ENCODE results near the gene OSBP2. TPM values are rescaled to one million over a fixed set of nuclear protein-coding genes. Genes with fewer than 3 reads are reported as not detected.
"Not testable (repeated sequence)": the region's sequence is repeated elsewhere in the genome, so short reads cannot be mapped to it uniquely, and the experiment has no call there.

The OSBP2 gene
- total and polyA plus RNA-seq, 2 donors: 1.5 to 5.2 TPM

GRCh38 chr22:30717952-30718351 lies 23.3 kb downstream of the OSBP2 start:
- Histone ChIP-seq H3K4me1 (ENCODE audit: insufficient read depth) (no peaks in the 10 kb centered on the region), H3K36me3 (ENCODE audit: insufficient read depth) (no peaks in the 10 kb centered on the region), H3K4me3 (ENCODE audit: low read depth, low read length) (no peak overlapping the region), H3K27ac (ENCODE audit: low read depth) (no peak overlapping the region)
- 79% methylated on average over 3 of the region's 3 CpGs for WGBS
- no peak for DNase-seq (ENCODE audit: extremely low spot score)

GRCh38 chr22:30718491-30718890 lies 23.8 kb downstream of the OSBP2 start:
- WGBS: 80% methylated on average over 4 of the region's 4 CpGs

GRCh38 chr22:30718938-30719337 lies 24.3 kb downstream of the OSBP2 start:
- no peaks in the 10 kb centered on the region for H3K4me1 ChIP-seq (ENCODE audit: insufficient read depth)
- H3K4me3 ChIP-seq (ENCODE audit: low read depth, low read length): no peak overlapping the region
- no peak overlapping the region for H3K27ac ChIP-seq (ENCODE audit: low read depth)
- DNase-seq (ENCODE audit: extremely low spot score): no peak
- WGBS: 79% methylated on average over 4 of the region's 4 CpGs
- no peaks in the 10 kb centered on the region for H3K36me3 ChIP-seq (ENCODE audit: insufficient read depth)

More at GRCh38 chr22:30718491-30718890, 23.8 kb downstream of the OSBP2 start:
- no peak for DNase-seq (ENCODE audit: extremely low spot score)
- no peak overlapping the region for H3K4me3 ChIP-seq (ENCODE audit: low read depth, low read length)
- H3K36me3 ChIP-seq (ENCODE audit: insufficient read depth): no peaks in the 10 kb centered on the region
- no peaks in the 10 kb centered on the region for H3K4me1 ChIP-seq (ENCODE audit: insufficient read depth)
- H3K27ac ChIP-seq (ENCODE audit: low read depth): no peak overlapping the region

DNA sequence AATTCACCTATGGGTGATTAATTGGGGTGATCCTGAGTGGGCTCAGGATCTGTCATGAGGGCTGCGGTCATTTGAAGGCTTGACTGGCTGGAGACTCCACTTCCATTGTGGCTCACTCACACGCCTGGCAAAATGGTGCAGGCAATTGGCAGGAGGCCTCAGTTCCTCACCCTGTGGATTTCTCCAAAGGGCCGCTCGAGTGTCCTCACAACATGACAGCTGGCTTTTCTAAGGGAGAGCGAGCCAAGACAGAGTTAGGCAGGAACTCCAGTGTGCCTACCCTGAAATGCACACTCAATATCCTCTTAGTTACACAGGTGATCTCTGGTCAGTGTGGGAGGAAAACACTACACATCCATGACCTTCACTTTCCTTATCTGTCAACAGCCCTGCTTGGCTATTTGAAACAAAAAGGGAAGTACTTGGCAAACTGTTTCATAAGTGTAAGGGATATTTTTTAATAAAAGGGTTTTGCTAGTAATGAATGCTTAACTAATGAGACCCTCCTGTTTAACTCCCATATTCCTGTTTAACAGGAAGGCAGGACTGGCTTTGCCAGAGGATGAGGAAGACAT lies 25.7 kb downstream of the OSBP2 start:
- no peaks in the 10 kb centered on the region for H3K36me3 ChIP-seq (ENCODE audit: insufficient read depth)
- DNase-seq (ENCODE audit: extremely low spot score): no peak
- H3K4me3 ChIP-seq (ENCODE audit: low read depth, low read length): no peak overlapping the region
- no peak overlapping the region for H3K27ac ChIP-seq (ENCODE audit: low read depth)
- WGBS: 67% methylated on average over 5 of the region's 5 CpGs
- H3K4me1 ChIP-seq (ENCODE audit: insufficient read depth): no peaks in the 10 kb centered on the region

DNA sequence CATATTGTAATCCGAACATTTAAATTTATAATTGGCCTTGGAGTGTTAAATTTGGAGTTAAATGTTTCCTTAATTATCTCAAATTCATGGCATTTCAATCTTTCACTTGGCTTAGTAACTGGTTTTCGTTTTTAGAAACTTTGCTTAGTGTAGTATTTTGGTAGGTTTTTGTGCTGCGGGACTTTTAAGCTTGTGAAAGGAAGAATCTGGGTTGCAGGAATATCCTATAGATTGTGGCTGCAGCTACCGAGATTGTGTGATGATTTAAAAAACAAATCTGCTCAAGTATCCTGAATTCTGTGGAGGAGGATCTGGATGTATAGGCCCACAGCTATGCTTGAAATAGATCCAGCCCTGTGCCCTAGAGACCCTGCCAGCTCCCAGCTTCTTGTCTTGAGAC lies 27.1 kb downstream of the OSBP2 start:
- 81% methylated on average over 4 of the region's 4 CpGs for WGBS
- H3K4me1 ChIP-seq (ENCODE audit: insufficient read depth): no peaks in the 10 kb centered on the region
- no peaks in the 10 kb centered on the region for H3K36me3 ChIP-seq (ENCODE audit: insufficient read depth)
- H3K27ac ChIP-seq (ENCODE audit: low read depth): no peak overlapping the region
- no peak for DNase-seq (ENCODE audit: extremely low spot score)
- H3K4me3 ChIP-seq (ENCODE audit: low read depth, low read length): no peak overlapping the region

DNA sequence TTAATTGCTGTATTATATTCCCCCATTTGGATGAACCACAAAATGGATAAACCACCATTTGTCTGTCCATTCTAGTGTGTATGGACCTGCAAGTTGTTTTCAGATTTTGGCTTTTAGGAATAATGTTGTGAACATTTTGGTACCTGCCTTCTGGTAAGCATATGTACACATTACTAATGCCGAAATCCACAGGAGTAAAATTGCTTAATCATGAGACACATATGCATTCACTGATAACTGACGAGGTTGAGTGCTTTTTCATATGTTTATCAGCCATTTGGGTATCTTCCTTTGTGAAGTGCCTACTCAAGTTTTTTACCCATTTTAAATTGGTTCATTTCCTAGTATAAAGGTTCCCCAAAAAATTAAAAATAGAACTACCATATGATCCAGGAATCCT lies 34.2 kb downstream of the OSBP2 start:
- Histone ChIP-seq H3K4me3 (ENCODE audit: low read depth, low read length) (no peak overlapping the region), H3K27ac (ENCODE audit: low read depth) (no peak overlapping the region), H3K4me1 (ENCODE audit: insufficient read depth) (no peaks in the 10 kb centered on the region), H3K36me3 (ENCODE audit: insufficient read depth) (no peaks in the 10 kb centered on the region)
- no peak for DNase-seq (ENCODE audit: extremely low spot score)
- WGBS: 80% methylated on average over 2 of the region's 2 CpGs

DNA sequence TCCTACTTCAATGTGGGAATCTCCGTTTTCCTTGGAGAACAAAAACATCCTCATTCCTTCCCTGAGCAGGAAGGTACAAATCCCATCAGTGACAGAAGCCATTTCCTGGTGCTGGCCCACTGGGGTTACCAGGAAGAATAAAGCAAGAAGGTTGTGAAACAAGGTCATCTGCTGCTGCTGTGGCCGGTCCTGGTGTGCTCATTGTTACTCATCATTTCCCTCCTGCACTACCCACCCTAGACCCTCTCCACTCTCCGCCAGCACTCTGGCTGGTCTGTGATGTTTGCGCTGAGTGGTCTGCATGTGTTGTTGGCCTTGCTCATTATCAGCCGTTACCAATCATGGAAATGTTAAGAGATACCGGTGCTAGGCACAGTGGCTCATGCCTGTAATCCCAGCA lies 37.0 kb downstream of the OSBP2 start:
- Histone ChIP-seq H3K4me3 (ENCODE audit: low read depth, low read length) (no peak overlapping the region), H3K4me1 (ENCODE audit: insufficient read depth) (no peaks in the 10 kb centered on the region), H3K36me3 (ENCODE audit: insufficient read depth) (no peaks in the 10 kb centered on the region), H3K27ac (ENCODE audit: low read depth) (no peak overlapping the region)
- WGBS: 87% methylated on average over 6 of the region's 6 CpGs
- no peak for DNase-seq (ENCODE audit: extremely low spot score)

- Histone ChIP-seq H3K36me3 (ENCODE audit: insufficient read depth) (no peaks in the 10 kb centered on the region), H3K4me1 (ENCODE audit: insufficient read depth) (no peaks in the 10 kb centered on the region), H3K4me3 (ENCODE audit: low read depth, low read length) (no peak overlapping the region), H3K27ac (ENCODE audit: low read depth) (no peak overlapping the region)
- 91% methylated on average over 5 of the region's 5 CpGs for WGBS
- no peak for DNase-seq (ENCODE audit: extremely low spot score)
Measured at GRCh38 chr22:30732426-30732825, 37.8 kb downstream of the OSBP2 start.

DNA sequence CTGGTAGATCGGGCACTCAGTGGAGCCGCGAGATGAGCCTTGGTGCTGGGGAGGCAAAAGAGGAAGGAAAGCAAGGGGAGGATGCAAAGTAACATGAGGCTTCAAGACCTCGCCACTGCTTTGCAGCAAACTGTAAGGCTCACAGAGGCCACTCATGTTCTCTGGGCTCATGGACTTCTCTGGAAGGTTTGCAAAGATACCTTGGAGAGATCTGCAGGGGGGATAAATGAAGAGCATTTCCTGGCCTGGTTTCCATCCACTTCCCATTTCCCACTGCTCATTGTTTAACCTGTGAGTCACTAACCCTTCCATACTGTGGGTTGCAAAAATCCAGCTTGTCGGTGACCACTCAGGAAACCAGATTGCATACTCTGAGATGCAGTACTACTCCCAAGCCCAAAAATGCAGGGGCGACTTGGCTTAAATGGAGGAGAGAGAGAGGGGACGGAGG lies 38.5 kb downstream of the OSBP2 start:
- DNase-seq (ENCODE audit: extremely low spot score): no peak
- WGBS: 79% methylated on average over 7 of the region's 7 CpGs

GRCh38 chr22:30740007-30740406 lies 45.3 kb downstream of the OSBP2 start:
- H3K4me1 ChIP-seq (ENCODE audit: insufficient read depth): not testable (repeated sequence)

More for the DNA sequence above, 38.5 kb downstream of the OSBP2 start:
- Histone ChIP-seq H3K4me3 (ENCODE audit: low read depth, low read length) (no peak overlapping the region), H3K36me3 (ENCODE audit: insufficient read depth) (no peaks in the 10 kb centered on the region), H3K4me1 (ENCODE audit: insufficient read depth) (no peaks in the 10 kb centered on the region), H3K27ac (ENCODE audit: low read depth) (no peak overlapping the region)

DNA sequence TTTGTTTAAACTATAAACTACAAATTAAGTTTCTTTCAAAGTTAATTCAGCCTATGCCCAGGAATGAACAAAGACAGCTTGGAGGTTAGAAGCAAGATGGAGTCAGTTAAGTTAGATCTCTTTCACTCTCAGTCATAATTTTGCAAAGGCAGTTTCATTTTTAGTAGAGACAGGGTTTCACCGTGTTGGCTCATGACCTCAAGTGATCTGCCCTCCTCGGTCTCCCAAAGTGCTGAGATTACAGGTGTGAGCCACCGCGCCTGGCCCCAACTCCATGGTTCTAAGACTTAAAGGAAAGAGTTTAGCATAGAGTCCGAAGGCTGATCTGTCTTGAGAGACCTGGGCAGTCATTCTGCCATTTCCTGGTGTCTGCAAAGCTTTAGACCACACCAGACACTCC lies 45.8 kb downstream of the OSBP2 start:
- H3K27ac ChIP-seq (ENCODE audit: low read depth); H3K4me3 ChIP-seq (ENCODE audit: low read depth, low read length); H3K4me1 ChIP-seq (ENCODE audit: insufficient read depth); H3K36me3 ChIP-seq (ENCODE audit: insufficient read depth); DNase-seq (ENCODE audit: extremely low spot score): not testable (repeated sequence)
- WGBS: 89% methylated on average over 5 of the region's 5 CpGs

More at GRCh38 chr22:30740007-30740406, 45.3 kb downstream of the OSBP2 start:
- not testable (repeated sequence) for DNase-seq (ENCODE audit: extremely low spot score); H3K4me3 ChIP-seq (ENCODE audit: low read depth, low read length); H3K27ac ChIP-seq (ENCODE audit: low read depth); H3K36me3 ChIP-seq (ENCODE audit: insufficient read depth)
- 67% methylated on average over 7 of the region's 7 CpGs for WGBS

DNA sequence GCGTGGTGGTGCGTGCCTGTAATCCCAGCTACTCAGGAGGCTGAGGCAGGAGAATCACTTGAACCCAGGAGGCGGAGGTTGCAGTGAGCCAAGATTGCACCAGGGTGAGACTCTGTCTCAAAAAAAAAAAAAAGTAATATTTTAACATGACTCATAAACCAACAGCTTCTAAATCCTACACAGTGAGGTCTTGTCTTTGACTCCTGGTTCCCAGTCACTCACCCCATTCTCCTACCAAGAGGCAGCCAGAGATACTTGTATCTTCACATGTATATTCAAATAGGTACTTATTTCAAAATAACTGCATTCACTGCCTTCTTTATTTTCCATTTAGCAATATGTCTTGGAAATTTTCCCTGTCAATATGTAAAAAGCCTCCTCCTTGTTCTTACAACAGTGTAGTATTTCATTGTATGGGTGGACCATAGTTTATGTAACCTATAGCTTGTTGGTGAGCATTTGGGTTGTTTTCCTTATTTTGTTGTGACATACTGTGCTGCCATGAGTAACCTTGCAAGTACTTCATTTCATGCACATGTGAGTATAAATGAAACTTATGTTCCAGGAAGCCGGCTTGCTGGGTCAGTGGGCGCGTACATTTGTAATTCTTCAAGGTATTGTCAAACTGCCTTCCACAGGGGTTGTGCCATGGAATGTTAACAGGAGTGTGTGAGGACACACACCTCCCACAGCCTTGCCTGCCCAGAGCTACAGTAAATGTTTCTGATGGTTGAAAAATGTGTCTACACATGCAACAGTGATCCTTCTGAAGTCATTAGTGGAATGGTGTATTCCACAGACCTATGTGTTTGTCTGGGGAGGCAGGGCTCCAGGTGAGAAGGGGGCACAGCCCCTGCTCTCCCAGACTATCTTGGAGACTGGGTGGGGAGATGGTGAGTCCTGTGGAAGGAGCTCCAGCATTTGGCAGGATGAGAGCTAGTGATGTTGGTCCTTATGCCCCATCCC lies 47.9 kb downstream of the OSBP2 start:
- 90% methylated on average over 6 of the region's 6 CpGs for WGBS
- DNase-seq (ENCODE audit: extremely low spot score): no peak
- H3K4me3 ChIP-seq (ENCODE audit: low read depth, low read length): no peak overlapping the region
- H3K4me1 ChIP-seq (ENCODE audit: insufficient read depth): no peaks in the 10 kb centered on the region
- no peak overlapping the region for H3K27ac ChIP-seq (ENCODE audit: low read depth)
- H3K36me3 ChIP-seq (ENCODE audit: insufficient read depth): no peaks in the 10 kb centered on the region

DNA sequence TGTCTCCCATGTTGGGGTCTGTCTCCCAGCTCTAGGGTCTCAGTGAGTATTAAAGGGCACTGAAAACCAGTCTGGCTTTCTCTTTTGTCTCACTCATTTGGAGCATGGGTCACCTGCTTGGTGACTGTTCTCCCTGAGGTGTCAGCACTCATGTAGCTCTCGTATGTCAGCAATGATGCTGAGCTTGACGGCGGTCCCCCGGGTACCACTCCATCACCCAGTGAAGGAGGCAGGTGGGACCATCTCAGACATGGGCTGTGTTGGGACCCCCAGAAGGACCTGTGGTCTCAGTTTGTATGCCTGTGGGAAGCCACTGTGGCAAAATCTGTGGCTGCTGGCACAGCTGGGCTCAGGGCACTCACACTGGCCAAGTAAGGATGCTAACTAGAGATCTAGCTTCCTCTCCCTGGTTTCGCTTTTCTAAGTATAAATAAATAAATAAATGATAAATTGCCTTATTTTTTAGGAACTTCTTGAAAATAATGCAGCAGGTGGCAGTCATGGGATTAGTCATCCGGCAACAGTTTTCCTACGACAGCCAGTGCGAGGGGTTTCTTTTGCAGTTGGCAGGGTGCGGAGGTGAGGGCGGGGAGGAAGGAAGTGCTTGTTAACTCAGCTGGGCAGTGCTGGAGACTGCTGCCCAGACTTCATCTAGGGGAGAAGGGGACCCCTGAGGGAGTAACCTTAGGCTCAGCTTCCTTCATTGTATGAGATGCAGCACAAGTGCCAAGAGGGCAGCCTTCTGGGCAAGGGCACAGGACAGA lies 48.8 kb downstream of the OSBP2 start:
- WGBS: 82% methylated on average over 10 of the region's 10 CpGs
- no peaks in the 10 kb centered on the region for H3K36me3 ChIP-seq (ENCODE audit: insufficient read depth)
- no peak for DNase-seq (ENCODE audit: extremely low spot score)

More for the DNA sequence above, 48.8 kb downstream of the OSBP2 start:
- Histone ChIP-seq H3K4me1 (ENCODE audit: insufficient read depth) (no peaks in the 10 kb centered on the region), H3K4me3 (ENCODE audit: low read depth, low read length) (no peak overlapping the region), H3K27ac (ENCODE audit: low read depth) (no peak overlapping the region)
